GM19397 (cell line): ENCODE data around the gene PITHD1.
A peak's percentile ranks its signal among the peaks of the same experiment; 100 is the strongest.
"Not testable (repeated sequence)": the region's sequence is repeated elsewhere in the genome, so short reads cannot be mapped to it uniquely, and the experiment has no call there.

Experiments
- ATAC-seq: cut with Tn5 transposase; IDR thresholded peaks from one replicate; pipeline ENCODE4 v1.9.1; 2021; ENCODE audit warnings: mild to moderate bottlenecking, moderate library complexity; ENCODE audit not compliant: unreplicated experiment

The PITHD1 gene

GRCh38 chr1:23772049-23772853, 6.0 kb upstream of the PITHD1 start:
- no peak for ATAC-seq

GRCh38 chr1:23772854-23773242, 5.4 kb upstream of the PITHD1 start:
- no peak for ATAC-seq

- ATAC-seq = no peak
Observed at GRCh38 chr1:23774174-23774880, 3.9 kb upstream of the PITHD1 start.

GRCh38 chr1:23776217-23776616, 2.0 kb upstream of the PITHD1 start:
- ATAC-seq = no peak

GRCh38 chr1:23779826-23780371, 1.7 kb downstream of the PITHD1 start:
- no peak for ATAC-seq

- not testable (repeated sequence) for ATAC-seq
Observed at GRCh38 chr1:23783141-23783540, 4.9 kb downstream of the PITHD1 start.

GRCh38 chr1:23784846-23785245, 6.6 kb downstream of the PITHD1 start:
- no peak for ATAC-seq

GRCh38 chr1:23787701-23788100, 9.5 kb downstream of the PITHD1 start:
- no peak for ATAC-seq

- ATAC-seq = no peak
Observed at GRCh38 chr1:23788695-23789094, 10.5 kb downstream of the PITHD1 start.

- peak; percentile 73 for ATAC-seq
Observed at GRCh38 chr1:23790696-23791515, 12.7 kb downstream of the PITHD1 start, which contains the start of gene LYPLA2. LYPLA2 (plus strand) TSS chr1:23791145; CDS start chr1:23792683, 1,538 bp downstream.

- ATAC-seq = no peak
Observed at GRCh38 chr1:23791516-23792047, 13.4 kb downstream of the PITHD1 start.

- ATAC-seq = no peak
Observed at GRCh38 chr1:23792151-23792945, 14.1 kb downstream of the PITHD1 start.

GRCh38 chr1:23793018-23793781, 15.0 kb downstream of the PITHD1 start:
- ATAC-seq = no peak

GRCh38 chr1:23793861-23794731, 15.9 kb downstream of the PITHD1 start:
- ATAC-seq = no peak

GRCh38 chr1:23794732-23795182, 16.5 kb downstream of the PITHD1 start:
- not testable (repeated sequence) for ATAC-seq

GRCh38 chr1:23795676-23796465, 17.7 kb downstream of the PITHD1 start:
- ATAC-seq = no peak
